NCI-H146 treated with DMSO at 0.1 percent for 48 hours (cell line): Measurements from ENCODE around the gene SKA2.
A peak's percentile ranks its signal among the peaks of the same experiment; 100 is the strongest.
"Not testable (repeated sequence)": the region's sequence is repeated elsewhere in the genome, so short reads cannot be mapped to it uniquely, and the experiment has no call there.

Source experiments
- DNase-seq: peaks from one replicate; lab custom pipeline; 2025; ENCODE audit not compliant: unreplicated experiment; lab: John Stamatoyannopoulos, UW

Gene SKA2

DNA sequence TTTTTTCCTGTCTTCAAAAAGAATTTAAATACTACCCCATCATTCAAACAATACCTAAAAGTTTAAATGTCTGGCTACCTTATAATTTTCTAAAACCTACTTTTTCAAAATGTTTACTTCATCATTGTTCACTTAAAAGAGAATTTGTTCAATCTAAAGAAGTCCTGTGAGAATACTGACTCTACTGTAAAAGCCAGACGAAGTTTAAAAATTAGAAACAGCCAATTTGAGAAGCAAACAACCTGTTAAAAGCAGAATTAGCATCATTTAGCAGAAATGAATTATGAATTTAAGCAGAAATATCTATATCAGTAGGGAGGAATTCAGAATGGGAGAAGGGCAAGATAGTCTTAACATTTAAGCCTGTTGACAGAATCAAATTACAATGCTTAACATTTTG is 2.1 kb downstream of the SKA2 start:
- no peak for DNase-seq

DNA sequence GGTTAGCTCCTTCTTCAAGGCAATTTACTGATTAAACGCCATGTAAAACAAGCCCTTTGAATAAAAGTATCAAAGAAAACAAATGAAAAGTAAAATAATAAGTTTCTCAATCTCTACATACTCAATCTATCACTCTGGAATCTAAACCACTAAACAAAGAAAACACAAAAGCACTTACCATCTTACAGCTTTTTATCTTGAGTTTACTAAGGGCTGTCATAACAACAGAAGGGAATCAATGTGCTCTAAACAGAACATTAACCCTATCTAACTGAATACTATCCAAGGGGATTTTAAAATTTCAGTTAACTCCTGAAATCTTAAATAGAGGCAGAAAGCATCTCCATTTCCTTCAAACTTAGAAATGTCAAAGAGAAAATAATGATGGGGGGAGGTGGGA is 3.4 kb downstream of the SKA2 start:
- DNase-seq: no peak

DNA sequence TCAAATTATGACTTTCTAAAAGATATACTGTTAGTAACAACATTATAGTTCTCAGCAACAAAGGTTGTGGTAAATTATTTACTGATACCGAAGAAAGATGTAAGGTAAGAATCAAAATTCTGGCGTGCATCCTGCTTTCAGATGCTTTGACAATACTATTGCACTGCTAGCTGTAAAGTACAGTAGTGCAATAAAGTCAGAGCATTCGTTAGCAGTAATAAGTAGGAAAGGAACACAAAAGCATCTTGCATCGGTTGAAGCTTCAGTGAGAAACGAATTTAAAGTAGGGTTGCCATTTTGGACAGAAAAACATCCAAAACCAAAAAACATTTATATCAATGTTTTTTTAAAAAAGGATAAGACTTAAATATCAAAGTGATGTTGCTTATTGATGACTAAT is 4.0 kb downstream of the SKA2 start:
- DNase-seq: no peak

DNA sequence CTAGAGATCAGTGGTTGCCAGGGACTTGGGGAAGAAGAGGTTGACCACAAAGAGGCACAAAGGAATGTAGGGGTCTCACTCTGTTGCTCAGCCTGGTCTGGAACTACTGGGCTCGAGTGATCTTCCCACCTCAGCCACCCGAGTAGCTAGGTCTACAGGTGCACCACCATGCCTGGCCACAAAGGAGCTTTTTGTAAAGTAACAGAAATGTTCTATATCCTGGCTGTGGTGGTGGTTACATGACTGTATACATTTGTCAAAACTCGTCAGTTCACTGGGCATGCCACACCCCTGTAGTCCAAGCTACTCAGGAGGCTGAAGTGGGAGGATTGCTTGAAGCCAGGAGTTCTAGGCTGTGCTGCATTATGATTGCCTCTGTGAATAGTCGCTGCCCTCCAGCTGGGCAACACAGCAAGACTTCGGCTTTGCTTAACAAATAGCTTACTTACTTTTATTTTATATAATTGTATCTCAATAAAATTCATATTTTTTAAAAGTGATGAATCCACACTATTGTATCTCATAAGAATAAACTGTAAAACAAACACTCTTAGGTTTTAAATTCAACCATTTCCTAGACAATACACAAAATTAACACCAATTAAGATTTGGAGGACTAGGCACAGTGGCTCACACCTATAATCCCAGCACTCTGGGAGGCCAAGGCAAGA is 5.0 kb downstream of the SKA2 start:
- no peak for DNase-seq

DNA sequence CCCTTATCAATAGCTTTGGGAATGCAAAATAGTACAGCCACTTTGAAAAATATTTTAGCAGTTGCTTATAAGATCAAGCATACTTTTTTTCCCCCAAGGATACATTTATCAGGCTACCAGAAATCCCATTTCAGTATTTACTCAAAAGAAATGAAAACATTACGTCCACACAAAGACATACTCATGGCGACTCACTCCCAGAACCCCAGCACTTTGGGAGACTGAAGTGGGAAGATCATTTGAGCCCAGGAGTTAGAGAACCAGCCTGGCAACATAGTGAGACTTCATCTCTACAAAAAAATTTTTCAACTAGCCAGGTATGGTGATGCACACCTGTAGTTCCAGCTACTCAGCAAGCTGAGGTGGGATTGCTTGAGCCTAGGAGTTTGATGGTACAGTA is 5.9 kb downstream of the SKA2 start:
- DNase-seq: no peak

DNA sequence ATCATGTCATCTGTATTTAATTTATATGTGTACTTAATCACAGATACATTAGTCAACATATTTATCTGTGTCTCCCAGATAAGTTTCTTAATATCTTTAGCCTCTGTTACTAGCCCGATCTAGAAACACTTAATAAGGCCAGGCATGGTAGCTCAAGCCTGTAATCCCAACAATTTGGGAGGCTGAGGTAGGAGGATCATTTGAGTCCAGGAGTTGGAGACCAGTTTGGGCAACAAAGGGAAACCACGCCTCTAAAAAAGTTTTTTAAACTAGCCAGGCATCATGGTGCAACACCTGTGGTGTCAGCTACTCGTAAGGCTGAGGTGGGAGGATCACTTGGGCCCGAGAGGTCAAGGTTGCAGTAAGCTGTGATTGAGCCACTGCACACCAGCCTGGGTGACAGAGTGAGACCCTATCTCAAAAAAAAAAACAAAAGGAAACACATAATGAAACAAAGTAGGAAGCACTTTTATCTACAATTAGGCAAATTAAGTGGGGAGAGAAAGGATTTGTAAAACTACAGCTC is 9.4 kb downstream of the SKA2 start:
- DNase-seq: no peak

DNA sequence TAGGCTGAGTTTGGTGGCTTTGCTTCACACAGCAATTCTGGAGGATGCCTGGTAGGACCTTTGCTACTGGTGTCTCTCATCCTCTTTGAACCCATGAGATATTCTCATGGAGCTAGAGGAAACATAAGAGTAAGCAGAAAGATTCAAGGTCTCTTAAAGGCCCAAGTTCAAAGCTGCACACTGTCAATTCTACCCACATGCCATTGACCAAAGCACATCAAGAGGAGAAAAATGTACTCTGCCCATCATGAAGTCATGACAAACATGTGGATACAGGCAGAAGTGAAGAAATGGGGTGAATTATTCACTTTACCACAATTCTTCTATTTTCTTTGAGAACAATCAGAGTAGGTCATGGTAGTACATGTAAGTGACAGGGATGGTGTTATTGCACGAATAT is 13.1 kb downstream of the SKA2 start:
- DNase-seq: no peak

DNA sequence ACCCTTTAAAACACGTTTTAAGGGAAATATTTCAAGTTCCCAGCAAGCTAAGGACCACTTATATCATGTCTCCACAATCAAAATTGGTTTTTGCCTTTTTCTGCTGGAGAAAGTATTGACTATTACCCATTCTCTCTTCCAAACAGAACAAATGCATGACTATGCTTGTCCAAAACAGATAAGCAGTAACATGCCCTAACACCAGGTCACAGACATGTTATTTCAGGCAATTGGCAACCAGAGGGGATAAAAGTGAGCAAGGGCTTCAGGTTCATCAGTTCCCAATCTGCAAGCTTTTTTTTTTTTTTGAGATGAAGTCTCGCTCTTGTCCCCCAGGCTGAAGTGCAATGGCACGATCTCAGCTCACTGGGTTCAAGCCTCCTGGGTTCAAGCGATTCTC is 15.0 kb downstream of the SKA2 start:
- DNase-seq: no peak

DNA sequence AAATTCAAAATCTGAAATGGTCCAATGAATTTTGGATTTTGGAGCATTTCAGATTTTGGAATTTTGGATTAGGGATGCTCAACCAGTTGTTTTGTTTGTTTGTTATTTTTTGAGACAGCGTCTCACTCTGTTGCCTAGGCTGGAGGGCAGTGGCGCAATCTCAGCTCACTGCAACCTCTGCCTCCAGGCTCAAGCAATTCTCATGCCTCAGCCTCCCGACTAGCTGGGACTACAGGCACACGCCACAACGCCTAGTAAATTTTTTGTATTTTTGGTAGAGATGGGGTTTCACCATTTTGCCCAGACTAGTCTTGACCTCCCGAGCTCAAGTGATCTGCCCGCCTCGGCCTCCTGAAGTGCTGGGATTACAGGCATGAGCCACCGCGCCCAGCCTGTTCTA is 16.6 kb downstream of the SKA2 start:
- DNase-seq: not testable (repeated sequence)

DNA sequence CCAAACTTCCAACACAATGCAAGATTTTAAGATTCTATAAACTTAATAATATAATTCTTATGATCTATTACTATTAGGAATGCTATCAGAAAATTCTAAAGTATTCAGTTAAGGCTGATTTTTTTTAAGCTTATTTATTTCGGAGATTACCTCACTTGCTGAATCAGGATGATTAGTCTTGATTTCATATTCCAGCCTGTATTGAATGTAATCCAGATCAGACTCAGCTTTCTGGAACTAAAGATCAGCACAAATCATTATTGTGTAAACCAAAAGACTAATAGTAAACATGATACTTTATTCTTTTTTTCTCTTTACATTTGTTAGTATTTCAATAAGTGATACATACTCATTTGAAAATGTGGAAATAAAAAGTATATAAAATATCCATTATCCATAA is 23.9 kb downstream of the SKA2 start:
- no peak for DNase-seq

DNA sequence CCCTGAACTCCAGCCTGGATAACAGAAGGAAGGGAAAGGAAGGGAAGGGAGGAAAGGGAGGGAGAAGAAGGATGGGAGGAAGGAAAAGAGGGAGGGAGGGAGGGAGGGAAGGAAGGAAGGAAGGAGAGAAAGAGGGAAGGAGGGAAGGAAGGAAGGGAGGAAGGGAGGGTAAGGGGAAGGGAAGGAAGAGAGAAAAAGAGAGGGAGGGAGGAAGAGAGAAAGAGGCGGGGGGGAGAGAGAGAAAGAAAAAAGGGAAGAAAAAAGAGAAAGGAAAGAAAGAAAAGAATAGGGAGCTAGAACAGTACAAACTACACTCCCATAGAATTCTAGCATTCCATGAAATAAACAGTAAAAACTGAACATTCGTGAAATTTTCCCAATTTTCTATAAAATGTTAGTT is 25.2 kb downstream of the SKA2 start:
- no peak for DNase-seq

DNA sequence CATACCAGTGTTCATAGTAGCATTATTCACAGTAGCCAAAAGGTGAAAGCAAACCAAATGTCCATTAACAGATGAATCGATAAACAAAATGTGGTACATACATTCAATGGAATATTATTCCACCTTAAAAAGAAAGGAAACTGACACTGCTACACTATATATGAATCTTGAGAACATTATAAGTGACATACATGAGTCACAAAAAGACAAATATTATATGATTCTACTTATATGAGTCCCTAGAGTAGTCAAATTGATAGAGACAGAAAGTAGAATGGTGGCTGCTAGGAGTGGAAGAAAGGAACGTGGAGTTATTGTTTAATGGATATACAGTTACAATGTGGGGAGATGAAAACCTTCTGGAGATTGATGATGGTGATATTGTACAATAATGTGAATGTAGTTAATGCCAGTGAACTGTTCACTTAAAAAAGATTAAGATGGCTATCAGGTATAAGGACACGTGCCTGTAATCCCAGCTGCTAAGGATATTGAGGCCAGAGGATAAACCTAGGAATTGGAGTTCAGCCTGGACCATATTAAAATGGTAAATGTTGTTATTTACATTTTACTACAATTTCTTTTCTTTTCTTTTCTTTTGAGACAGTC is 28.1 kb downstream of the SKA2 start:
- DNase-seq: no peak

DNA sequence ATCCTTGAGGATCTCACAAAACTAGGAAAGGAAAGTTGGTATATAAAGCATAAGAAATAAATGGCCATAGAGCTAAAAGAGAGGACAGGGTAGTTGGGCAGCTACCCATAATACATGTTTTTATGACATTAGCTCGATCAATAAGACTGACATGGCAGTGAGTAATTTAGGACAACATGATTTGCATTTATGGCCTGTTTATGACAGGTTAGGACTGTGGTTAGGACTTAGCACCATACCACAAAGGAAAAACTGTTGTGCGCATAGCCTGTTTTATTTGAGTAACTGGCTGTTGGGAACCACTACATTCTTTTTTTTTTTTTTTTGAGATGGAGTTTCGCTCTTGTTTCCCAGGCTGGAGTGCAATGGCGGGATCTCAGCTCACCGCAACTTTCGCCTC is 30.3 kb downstream of the SKA2 start:
- DNase-seq: no peak

DNA sequence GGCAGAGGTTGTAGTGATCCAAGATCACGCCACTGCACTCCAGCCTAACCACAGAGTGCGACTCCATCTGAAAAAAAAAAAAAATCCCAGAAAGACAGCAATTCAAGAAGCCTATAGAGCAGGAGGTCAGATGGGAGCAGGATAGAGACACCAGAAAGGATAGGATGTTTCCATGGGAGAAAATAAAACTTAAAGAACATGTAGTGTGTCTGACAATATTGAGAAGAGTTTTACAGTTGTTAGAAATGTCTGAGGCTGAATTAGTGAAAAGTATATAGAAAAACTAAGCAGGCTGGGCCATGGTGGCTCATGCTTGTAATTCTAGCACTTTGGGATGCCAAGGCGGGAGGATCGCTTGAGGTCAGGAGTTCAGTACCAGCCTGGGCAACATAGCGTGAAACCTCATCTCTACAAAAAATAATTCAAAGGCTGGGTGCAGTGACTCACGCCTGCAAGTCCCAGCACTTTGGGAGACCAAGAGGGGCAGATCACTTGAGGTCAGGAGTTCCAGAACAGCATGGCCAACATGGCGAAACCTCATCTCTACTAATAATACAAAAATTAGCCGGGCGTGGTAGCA is 33.0 kb downstream of the SKA2 start:
- DNase-seq: no peak

DNA sequence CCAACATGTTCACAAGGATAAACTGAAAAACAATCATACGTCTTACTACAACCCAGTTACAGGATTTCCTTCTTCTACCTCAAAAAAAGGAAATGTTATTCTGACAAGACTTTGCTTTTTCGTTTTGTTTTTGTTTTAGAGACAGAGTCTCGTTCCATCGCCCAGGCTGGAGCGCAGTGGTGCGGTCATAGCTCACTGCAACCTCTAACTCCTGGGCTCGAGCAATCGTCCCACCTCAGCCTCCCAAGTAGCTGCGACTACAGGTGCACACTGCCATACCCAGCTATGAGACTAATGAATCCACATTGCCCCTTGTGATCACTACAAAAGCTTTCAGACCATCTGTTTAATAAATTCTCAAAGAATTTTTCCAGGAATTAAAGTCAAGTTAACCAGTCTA is 39.5 kb downstream of the SKA2 start:
- DNase-seq: no peak

DNA sequence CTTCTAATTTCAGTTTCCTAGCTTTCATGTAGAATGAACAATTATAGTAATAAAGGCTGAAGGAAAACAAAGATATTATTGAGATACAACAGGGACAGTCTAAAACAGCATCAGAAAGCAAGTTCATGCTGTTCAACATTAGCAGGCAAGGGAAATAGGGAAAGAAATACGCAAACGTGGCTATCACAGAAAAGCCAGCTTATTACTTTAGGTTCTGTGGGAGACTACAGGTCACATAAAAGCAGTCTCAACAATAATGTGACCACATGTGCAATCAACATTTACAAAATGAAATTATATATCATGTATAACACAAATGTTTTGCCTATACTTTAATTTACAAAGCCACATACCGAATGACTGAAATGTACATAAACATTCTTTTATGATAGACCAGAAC is 43.4 kb downstream of the SKA2 start:
- DNase-seq: no peak

DNA sequence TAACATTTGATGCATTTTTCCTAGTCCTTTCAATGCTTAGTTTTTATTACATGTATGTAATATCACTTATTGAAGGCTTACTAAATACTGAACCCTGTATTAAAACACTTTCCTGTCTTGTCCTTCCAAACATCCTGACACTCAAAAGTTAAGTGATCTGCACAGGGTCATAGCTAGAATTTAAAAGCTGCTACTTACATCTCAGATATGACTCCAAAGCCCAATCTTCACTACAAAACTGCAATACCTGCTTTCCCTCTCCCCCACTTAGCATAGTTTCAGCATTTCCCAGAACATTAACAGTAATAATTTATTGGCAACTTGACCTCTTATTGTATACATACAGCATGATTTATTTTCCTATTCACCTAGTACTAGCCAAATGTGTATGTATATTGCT is 44.0 kb downstream of the SKA2 start:
- DNase-seq: no peak

DNA sequence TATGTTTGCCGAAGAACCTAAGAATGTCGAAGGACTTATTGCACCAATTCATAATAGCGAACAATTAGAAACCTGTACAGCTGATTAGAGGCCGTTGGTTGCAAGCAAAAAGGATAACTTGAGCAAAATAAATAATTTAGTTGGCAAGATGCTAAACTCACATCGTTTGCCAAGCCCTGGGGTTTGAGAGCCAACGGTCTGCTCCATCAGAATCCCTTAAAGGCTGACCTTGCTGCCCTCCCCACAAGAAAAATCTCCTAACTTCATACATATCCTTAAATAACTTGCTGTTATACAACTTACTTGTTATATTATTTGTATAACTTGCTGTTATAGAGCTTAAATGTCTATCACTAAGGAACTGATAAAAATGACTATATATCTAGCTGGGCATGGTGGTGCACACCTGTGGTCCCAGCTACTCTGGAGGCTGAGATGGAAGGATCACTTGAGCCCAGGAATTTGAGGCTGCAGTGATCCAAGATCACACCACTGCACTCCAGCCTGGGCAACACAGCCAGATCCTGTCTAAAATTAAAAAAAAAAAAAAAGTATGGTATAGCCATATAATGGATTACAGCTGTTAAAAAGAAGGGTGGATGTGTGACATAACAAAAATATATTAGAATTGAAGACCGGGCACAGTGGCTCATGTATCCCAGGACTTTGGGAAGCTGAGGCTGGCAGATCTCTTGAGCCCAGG is 46.4 kb downstream of the SKA2 start:
- DNase-seq: no peak

DNA sequence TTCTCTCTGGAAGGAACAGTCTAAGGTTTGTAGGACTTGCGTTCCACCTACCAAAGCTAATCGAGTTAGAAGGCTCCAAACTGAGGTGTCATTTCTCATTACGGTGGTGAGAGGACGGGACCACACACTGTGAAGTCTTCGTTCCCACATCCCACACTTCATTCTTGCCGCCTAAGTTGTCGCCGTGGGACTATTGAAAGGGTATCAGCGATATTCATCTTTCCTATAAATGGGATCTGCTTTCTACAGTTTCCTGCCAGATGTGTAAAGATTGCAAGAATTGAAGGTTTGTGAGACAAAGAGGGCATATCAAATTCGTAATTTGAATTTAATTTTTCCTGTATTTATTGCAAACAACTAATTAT is 47.7 kb downstream of the SKA2 start:
- no peak for DNase-seq

DNA sequence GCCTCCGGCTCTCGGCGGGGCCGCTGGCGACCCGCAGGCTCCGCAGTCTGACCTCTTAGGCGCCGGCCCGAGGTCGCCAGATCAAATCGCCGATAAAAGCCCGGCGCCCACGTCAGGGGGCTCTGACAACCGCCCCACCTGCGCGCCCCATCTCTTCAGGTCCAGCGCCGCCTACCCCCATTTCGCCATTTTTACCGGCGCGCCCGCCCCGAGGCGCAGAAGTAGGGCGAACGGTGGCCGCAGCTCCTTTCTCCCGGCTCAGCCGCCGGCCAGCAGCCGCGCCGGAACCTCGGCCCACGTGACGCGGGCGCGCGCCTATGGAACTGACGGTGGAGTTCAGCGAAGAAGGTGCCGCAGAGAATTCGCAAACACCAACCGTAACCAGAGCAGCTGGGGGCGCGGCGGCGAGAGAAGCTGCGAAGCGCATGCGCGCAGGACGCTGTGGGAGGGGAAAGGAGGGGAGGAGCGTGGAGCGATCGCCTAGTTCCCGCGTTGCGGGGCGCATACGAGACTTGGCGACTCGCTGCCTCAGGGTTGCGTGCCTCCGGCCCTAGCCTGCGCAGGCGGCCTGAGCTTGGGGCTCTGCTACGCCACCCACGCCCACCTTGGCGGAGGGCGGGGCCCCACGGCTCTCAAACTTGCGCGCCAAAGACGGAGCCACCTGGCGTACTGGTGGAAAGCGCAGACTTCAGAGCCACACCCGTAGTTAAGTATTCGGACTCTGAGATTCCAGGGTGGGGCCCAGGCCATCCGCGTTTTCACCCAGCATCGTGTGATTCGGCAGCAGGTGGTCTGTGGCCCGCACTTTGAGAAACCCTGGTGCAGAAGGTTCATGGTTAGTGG is 48.3 kb downstream of the SKA2 start, which contains the start of gene TRIM37:
TRIM37 (minus strand) TSS at position 418 of the 843 bp plus-strand sequence. CDS start 419 bp downstream, outside the sequence.
- DNase-seq: peak; percentile 94

DNA sequence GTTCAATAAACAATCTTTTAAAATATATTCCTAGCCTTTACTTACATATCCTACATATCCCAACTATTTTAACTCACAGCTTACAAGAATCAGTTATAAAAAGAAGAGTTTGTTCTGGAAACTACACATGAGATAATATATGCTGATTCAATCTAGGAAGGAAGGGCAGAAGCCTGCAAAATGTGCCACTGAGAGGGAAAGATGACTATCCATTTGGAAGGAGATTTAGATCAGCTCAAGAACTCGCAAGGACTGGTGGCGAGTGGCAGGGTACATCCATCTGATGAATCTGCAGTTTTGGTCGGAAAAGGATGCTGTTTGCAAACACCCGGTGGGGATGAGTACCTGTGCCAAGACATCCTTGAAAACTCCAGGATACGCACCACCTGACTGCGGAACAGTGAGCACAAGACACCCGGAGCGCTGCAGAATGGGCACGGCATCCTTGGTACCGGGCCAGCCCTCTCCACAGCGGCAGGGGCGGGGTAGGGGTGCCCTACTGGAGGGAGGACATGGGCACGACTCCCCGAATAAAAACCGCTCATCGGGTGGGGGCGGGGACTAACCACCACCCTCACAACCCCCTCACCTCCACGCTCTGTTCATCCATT is 49.0 kb downstream of the SKA2 start:
- peak; percentile 25 for DNase-seq
